AG09319 (cell line): ENCODE results near the gene MAN2C1.

ENCODE experiments used
- DNase-seq: peaks from one replicate; pipeline ENCODE4 v3.0.0-alpha.2; 2010; ENCODE audit warnings: low read depth; ENCODE audit errors: extremely low read depth
- TF ChIP-seq, protein P1 (sequence below): IDR thresholded peaks from 2 replicates; pipeline ENCODE4 v1.5.1; 2011; ENCODE audit warnings: low read depth, mild to moderate bottlenecking, inconsistent platforms, low read length, moderate library complexity

The MAN2C1 gene

GRCh38 chr15:75307778-75308390 is 60.5 kb downstream of the MAN2C1 start:
- DNase-seq = no peak
- TF ChIP-seq, protein P1, sequence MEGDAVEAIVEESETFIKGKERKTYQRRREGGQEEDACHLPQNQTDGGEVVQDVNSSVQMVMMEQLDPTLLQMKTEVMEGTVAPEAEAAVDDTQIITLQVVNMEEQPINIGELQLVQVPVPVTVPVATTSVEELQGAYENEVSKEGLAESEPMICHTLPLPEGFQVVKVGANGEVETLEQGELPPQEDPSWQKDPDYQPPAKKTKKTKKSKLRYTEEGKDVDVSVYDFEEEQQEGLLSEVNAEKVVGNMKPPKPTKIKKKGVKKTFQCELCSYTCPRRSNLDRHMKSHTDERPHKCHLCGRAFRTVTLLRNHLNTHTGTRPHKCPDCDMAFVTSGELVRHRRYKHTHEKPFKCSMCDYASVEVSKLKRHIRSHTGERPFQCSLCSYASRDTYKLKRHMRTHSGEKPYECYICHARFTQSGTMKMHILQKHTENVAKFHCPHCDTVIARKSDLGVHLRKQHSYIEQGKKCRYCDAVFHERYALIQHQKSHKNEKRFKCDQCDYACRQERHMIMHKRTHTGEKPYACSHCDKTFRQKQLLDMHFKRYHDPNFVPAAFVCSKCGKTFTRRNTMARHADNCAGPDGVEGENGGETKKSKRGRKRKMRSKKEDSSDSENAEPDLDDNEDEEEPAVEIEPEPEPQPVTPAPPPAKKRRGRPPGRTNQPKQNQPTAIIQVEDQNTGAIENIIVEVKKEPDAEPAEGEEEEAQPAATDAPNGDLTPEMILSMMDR = peak; percentile 13

GRCh38 chr15:75306188-75306587 is 62.2 kb downstream of the MAN2C1 start:
- no peak for DNase-seq
- TF ChIP-seq, protein P1 = no peak
